HG03575 (cell line): Measurements from ENCODE around the gene ACAP3.

Experiments
- ATAC-seq: cut with Tn5 transposase; IDR thresholded peaks from one replicate; pipeline ENCODE4 v1.9.1; 2021; ENCODE audit not compliant: unreplicated experiment, insufficient number of reproducible peaks, low FRiP score; ENCODE audit errors: extremely low read depth

Gene ACAP3

GRCh38 chr1:1307923-1308755, at the start of gene ACAP3, which contains the start of gene PUSL1:
ACAP3 (minus strand) TSS chr1:1307930; CDS start chr1:1307815, 115 bp downstream.
PUSL1 (plus strand) TSS chr1:1308597; CDS start chr1:1308644, 47 bp downstream.
- ATAC-seq = no peak

GRCh38 chr1:1356796-1357401, 49.2 kb upstream of the ACAP3 start:
- no peak for ATAC-seq

GRCh38 chr1:1356166-1356795, 48.6 kb upstream of the ACAP3 start:
- ATAC-seq = no peak

- ATAC-seq = no peak
Measured at GRCh38 chr1:1355416-1355815, 47.7 kb upstream of the ACAP3 start.

GRCh38 chr1:1354271-1355247, 46.8 kb upstream of the ACAP3 start:
- no peak for ATAC-seq

GRCh38 chr1:1353389-1354151, 45.8 kb upstream of the ACAP3 start:
- no peak for ATAC-seq

- no peak for ATAC-seq
Measured at GRCh38 chr1:1352786-1353388, 45.2 kb upstream of the ACAP3 start.

GRCh38 chr1:1351511-1352427, 44.0 kb upstream of the ACAP3 start:
- no peak for ATAC-seq

- no peak for ATAC-seq
Measured at GRCh38 chr1:1349256-1350012, 41.7 kb upstream of the ACAP3 start, which contains the start of gene DVL1. DVL1 (minus strand) TSS chr1:1349418; CDS start chr1:1349065, 353 bp downstream.

GRCh38 chr1:1348420-1349255, 40.9 kb upstream of the ACAP3 start:
- no peak for ATAC-seq

- no peak for ATAC-seq
Measured at GRCh38 chr1:1347663-1348419, 40.1 kb upstream of the ACAP3 start.

GRCh38 chr1:1347026-1347595, 39.4 kb upstream of the ACAP3 start:
- no peak for ATAC-seq

- ATAC-seq = no peak
Measured at GRCh38 chr1:1346501-1346890, 38.8 kb upstream of the ACAP3 start.

GRCh38 chr1:1345860-1346500, 38.2 kb upstream of the ACAP3 start:
- no peak for ATAC-seq
